NCI-H82 treated with DMSO at 0.1 percent for 48 hours (cell line): Measurements from ENCODE around the gene TBPL1.
"Not testable (repeated sequence)": the region's sequence is repeated elsewhere in the genome, so short reads cannot be mapped to it uniquely, and the experiment has no call there.

Experiments
- DNase-seq: peaks from one replicate; lab custom pipeline; 2025; ENCODE audit not compliant: unreplicated experiment; lab: John Stamatoyannopoulos, UW

TBPL1 gene

GRCh38 chr6:133952815-133953633, at the start of gene TBPL1:
TSS of gene TBPL1 (plus strand) at chr6:133953224. CDS start at chr6:133980126, 26,902 bp downstream.
- peak; percentile 96 for DNase-seq

- no peak for DNase-seq
These were observed 49.2 kb upstream of the TBPL1 start for GRCh38 chr6:133903855-133904254.

GRCh38 chr6:133906050-133906449, 47.0 kb upstream of the TBPL1 start:
- DNase-seq = no peak

GRCh38 chr6:133916650-133917151, 36.3 kb upstream of the TBPL1 start:
- peak; percentile 70 for DNase-seq

- DNase-seq = no peak
These were observed 35.2 kb upstream of the TBPL1 start for GRCh38 chr6:133917781-133918180.

- no peak for DNase-seq
These were observed 34.7 kb upstream of the TBPL1 start for GRCh38 chr6:133918208-133918930.

- no peak for DNase-seq
These were observed 33.7 kb upstream of the TBPL1 start for GRCh38 chr6:133919362-133919761.

GRCh38 chr6:133921249-133921859, 31.7 kb upstream of the TBPL1 start:
- peak; percentile 60 for DNase-seq

GRCh38 chr6:133923938-133924593, 29.0 kb upstream of the TBPL1 start:
- peak; percentile 71 for DNase-seq

- DNase-seq = not testable (repeated sequence)
These were observed 21.8 kb upstream of the TBPL1 start for GRCh38 chr6:133931221-133931620.

- not testable (repeated sequence) for DNase-seq
These were observed 16.7 kb upstream of the TBPL1 start for GRCh38 chr6:133936352-133936751.

- DNase-seq = no peak
These were observed 15.1 kb upstream of the TBPL1 start for GRCh38 chr6:133937909-133938308.

GRCh38 chr6:133938533-133938932, 14.5 kb upstream of the TBPL1 start:
- DNase-seq = no peak

- DNase-seq = no peak
These were observed 13.0 kb upstream of the TBPL1 start for GRCh38 chr6:133939778-133940667.

- DNase-seq = no peak
These were observed 7.9 kb upstream of the TBPL1 start for GRCh38 chr6:133945158-133945557.

GRCh38 chr6:133947302-133947900, 5.6 kb upstream of the TBPL1 start:
- no peak for DNase-seq

- DNase-seq = no peak
These were observed 4.6 kb upstream of the TBPL1 start for GRCh38 chr6:133948472-133948871.

GRCh38 chr6:133951227-133951626, 1.8 kb upstream of the TBPL1 start:
- DNase-seq = no peak
